ENCODE data around the gene GNB1L. TPM values are rescaled to one million over a fixed set of nuclear protein-coding genes. Genes with fewer than 3 reads are reported as not detected.

The GNB1L gene
- total RNA-seq, 1 experiment from 2014 or later, result 12.3 TPM

GRCh38 chr22:19892925-19893324 lies 38.3 kb upstream of the GNB1L start:
- Histone ChIP-seq H3K27me3 (no peaks in the 10 kb centered on the region), H3K4me1 (peaks cover 34% of the 10 kb centered on the region), H3K9me3 (replicated peaks) (no peaks in the 10 kb centered on the region), H3K27ac (peak overlapping the region; percentile 94), H3K4me3 (no peak overlapping the region), H3K36me3 (no peaks in the 10 kb centered on the region)
- DNase-seq, result no peak

GRCh38 chr22:19892257-19892879 lies 37.7 kb upstream of the GNB1L start:
- Histone ChIP-seq H3K36me3 (no peaks in the 10 kb centered on the region), H3K27me3 (no peaks in the 10 kb centered on the region)

GRCh38 chr22:19891317-19892256 lies 36.9 kb upstream of the GNB1L start:
- Histone ChIP-seq H3K4me3 (peak overlapping the region; percentile 20), H3K27ac (peak overlapping the region; percentile 94), H3K4me1 (peaks cover 41% of the 10 kb centered on the region), H3K36me3 (no peaks in the 10 kb centered on the region), H3K9me3 (replicated peaks) (no peaks in the 10 kb centered on the region), H3K27me3 (no peaks in the 10 kb centered on the region)
- DNase-seq, result peak; percentile 90

More at GRCh38 chr22:19892257-19892879, 37.7 kb upstream of the GNB1L start:
- no peaks in the 10 kb centered on the region for H3K9me3 ChIP-seq (replicated peaks)
- peak overlapping the region; percentile 94 for H3K27ac ChIP-seq
- peak in 1 of 2 experiments; percentile 34 for DNase-seq
- H3K4me1 ChIP-seq, result peaks cover 34% of the 10 kb centered on the region
- peak overlapping the region; percentile 20 for H3K4me3 ChIP-seq

- no peaks in the 10 kb centered on the region for H3K36me3 ChIP-seq
- H3K9me3 ChIP-seq (replicated peaks), result no peaks in the 10 kb centered on the region
- H3K27ac ChIP-seq, result peak overlapping the region; percentile 94
- no peak for DNase-seq
- no peak overlapping the region for H3K4me3 ChIP-seq
- H3K27me3 ChIP-seq, result no peaks in the 10 kb centered on the region
- peaks cover 50% of the 10 kb centered on the region for H3K4me1 ChIP-seq
These were observed 36.0 kb upstream of the GNB1L start for GRCh38 chr22:19890502-19891316.

- Histone ChIP-seq H3K4me1 (peaks cover 57% of the 10 kb centered on the region), H3K9me3 (replicated peaks) (no peaks in the 10 kb centered on the region), H3K4me3 (no peak overlapping the region), H3K27me3 (no peaks in the 10 kb centered on the region), H3K27ac (no peak overlapping the region), H3K36me3 (no peaks in the 10 kb centered on the region)
- no peak for DNase-seq
These were observed 35.3 kb upstream of the GNB1L start for GRCh38 chr22:19889951-19890350.

- H3K27me3 ChIP-seq, result no peaks in the 10 kb centered on the region
- H3K27ac ChIP-seq, result no peak overlapping the region
- H3K4me1 ChIP-seq, result peaks cover 70% of the 10 kb centered on the region
- no peaks in the 10 kb centered on the region for H3K9me3 ChIP-seq (replicated peaks)
- no peak overlapping the region for H3K4me3 ChIP-seq
- H3K36me3 ChIP-seq, result no peaks in the 10 kb centered on the region
- no peak for DNase-seq
These were observed 33.6 kb upstream of the GNB1L start for GRCh38 chr22:19888131-19888746.

- H3K4me3 ChIP-seq, result no peak overlapping the region
- peaks cover 71% of the 10 kb centered on the region for H3K4me1 ChIP-seq
- H3K9me3 ChIP-seq (replicated peaks), result no peaks in the 10 kb centered on the region
- no peak overlapping the region for H3K27ac ChIP-seq
- H3K27me3 ChIP-seq, result no peaks in the 10 kb centered on the region
- H3K36me3 ChIP-seq, result no peaks in the 10 kb centered on the region
- no peak for DNase-seq
These were observed 32.7 kb upstream of the GNB1L start for GRCh38 chr22:19887256-19887985.

- Histone ChIP-seq H3K4me3 (no peak overlapping the region), H3K27me3 (no peaks in the 10 kb centered on the region), H3K4me1 (peaks cover 71% of the 10 kb centered on the region), H3K9me3 (replicated peaks) (no peaks in the 10 kb centered on the region), H3K36me3 (no peaks in the 10 kb centered on the region), H3K27ac (no peak overlapping the region)
- peak in 1 of 2 experiments; percentile 2 for DNase-seq
These were observed 32.1 kb upstream of the GNB1L start for GRCh38 chr22:19886605-19887255.

- peak; percentile 74 to 82 for DNase-seq
- H3K27ac ChIP-seq, result peak overlapping the region; percentile 87
- no peaks in the 10 kb centered on the region for H3K27me3 ChIP-seq
- no peaks in the 10 kb centered on the region for H3K9me3 ChIP-seq (replicated peaks)
- H3K36me3 ChIP-seq, result no peaks in the 10 kb centered on the region
- peaks cover 70% of the 10 kb centered on the region for H3K4me1 ChIP-seq
- H3K4me3 ChIP-seq, result peak overlapping the region; percentile 38
These were observed 31.3 kb upstream of the GNB1L start for GRCh38 chr22:19885841-19886592.

GRCh38 chr22:19884954-19885751 lies 30.5 kb upstream of the GNB1L start:
- Histone ChIP-seq H3K36me3 (no peaks in the 10 kb centered on the region), H3K9me3 (replicated peaks) (no peaks in the 10 kb centered on the region), H3K4me1 (peaks cover 70% of the 10 kb centered on the region), H3K27ac (peak overlapping the region; percentile 87), H3K27me3 (no peaks in the 10 kb centered on the region), H3K4me3 (peak overlapping the region; percentile 38)
- peak; percentile 80 for DNase-seq

- Histone ChIP-seq H3K4me3 (no peak overlapping the region; the same call in 1 of the 2 replicates), H3K9me3 (replicated peaks) (no peaks in the 10 kb centered on the region), H3K27ac (peak overlapping the region; percentile 87), H3K27me3 (no peaks in the 10 kb centered on the region), H3K4me1 (peaks cover 73% of the 10 kb centered on the region), H3K36me3 (no peaks in the 10 kb centered on the region)
- DNase-seq, result peak in 1 of 2 experiments; percentile 15
These were observed 29.7 kb upstream of the GNB1L start for GRCh38 chr22:19884161-19884953.

Data from SJCRH30 (cell line).